ENCODE measurements around the gene SLC25A10. TPM values are rescaled to one million over a fixed set of nuclear protein-coding genes. Genes with fewer than 3 reads are reported as not detected.

The SLC25A10 gene
- total RNA-seq, 1 experiment from 2014 or later: 30.9 TPM

GRCh38 chr17:81740395-81740961 lies 28.4 kb downstream of the SLC25A10 start:
- peaks cover 18% of the 10 kb centered on the region for H3K27me3 Mint-ChIP-seq (ENCODE audit: low read depth)
- H3K18ac ChIP-seq (ENCODE audit: insufficient read length, low read depth, low read length): no peak overlapping the region
- no peak overlapping the region for H3K4ac ChIP-seq (ENCODE audit: low read depth, low read length)
- H4K91ac ChIP-seq (ENCODE audit: insufficient read length, low read depth, low read length): no peak overlapping the region
- no peak overlapping the region for H3K4me3 Mint-ChIP-seq
- no peak overlapping the region for H2BK12ac ChIP-seq (ENCODE audit: insufficient read length, low read depth, low read length)
- H2BK20ac ChIP-seq (ENCODE audit: low read depth, low read length, poor library complexity, severe bottlenecking): no peak overlapping the region
- WGBS (ENCODE audit: extremely low coverage, insufficient read length, low lambda C conversion rate): no CpG with 5 or more reads among the region's 28 CpGs
- H4K8ac ChIP-seq (replicated peaks; ENCODE audit: insufficient read length, low read depth, low read length): no peak overlapping the region
- H2BK5ac ChIP-seq (ENCODE audit: insufficient read length, low read length): no peak overlapping the region
- no peak overlapping the region for H2AFZ ChIP-seq (ENCODE audit: low read length)
- no peaks in the 10 kb centered on the region for H3K79me1 ChIP-seq (ENCODE audit: insufficient read depth, low read depth, low read length, poor library complexity, severe bottlenecking)
- no peak overlapping the region for H3K27ac ChIP-seq (ENCODE audit: insufficient read length, low read depth, low read length)
- no peak overlapping the region for H3K4me2 ChIP-seq (ENCODE audit: insufficient read depth, insufficient read length, low read length)
- peaks cover 3 to 6% of the 10 kb centered on the region in 2 experiments; a peak in 3 of 4 replicates for H3K4me1 Mint-ChIP-seq
- H3T11ph ChIP-seq (ENCODE audit: low read length): no peak overlapping the region
- H3K36me3 Mint-ChIP-seq (ENCODE audit: insufficient read depth in 1 of 3, low read depth in 3 of 3): no peaks in the 10 kb centered on the region
- H3K23me2 ChIP-seq (ENCODE audit: insufficient read length, low read depth, low read length, poor library complexity, severe bottlenecking): no peaks in the 10 kb centered on the region
- H3K56ac ChIP-seq (ENCODE audit: insufficient read length, low read depth, low read length): no peak overlapping the region
- H2BK120ac ChIP-seq (ENCODE audit: low read depth, low read length, poor library complexity, severe bottlenecking): no peak overlapping the region
- H4K20me1 ChIP-seq (ENCODE audit: control insufficient read depth, insufficient read depth, insufficient read length): no peaks in the 10 kb centered on the region
- DNase-seq: no peak
- H2AK5ac ChIP-seq (ENCODE audit: insufficient read length, low read length): no peak overlapping the region
- no peaks in the 10 kb centered on the region for H3K27me3 ChIP-seq (ENCODE audit: insufficient read depth, low read length)
- H3K4me1 ChIP-seq (ENCODE audit: insufficient read depth, low read length): no peaks in the 10 kb centered on the region
- H3K27ac Mint-ChIP-seq: peak overlapping the region in 1 of 3 experiments; percentile 82; a peak in 1 of 7 replicates
- H3K9me3 Mint-ChIP-seq: peaks cover 0 to 4% of the 10 kb centered on the region in 2 experiments; a peak in 2 of 5 replicates
- H3K9ac ChIP-seq (ENCODE audit: extremely low read depth, insufficient read length, low read length): no peak overlapping the region
- H3K79me2 ChIP-seq (ENCODE audit: insufficient read depth, low read length): no peaks in the 10 kb centered on the region
- H3K14ac ChIP-seq (ENCODE audit: insufficient read depth, low read length): no peak overlapping the region
- no peak overlapping the region for H4K5ac ChIP-seq (ENCODE audit: insufficient read length, low read depth, low read length)
- no peaks in the 10 kb centered on the region for H3K9me3 ChIP-seq (ENCODE audit: control insufficient read depth, low read depth, low read length)
- H3K23ac ChIP-seq (ENCODE audit: insufficient read length, low read depth, low read length): no peak overlapping the region
- H2BK15ac ChIP-seq (ENCODE audit: low read depth, low read length): no peak overlapping the region
- TF ChIP-seq CTCF (conservative IDR thresholded peaks at IDR 0.05): no peak
